Activated CD8-positive, alpha-beta memory T cell treated with anti-CD3 and anti-CD28 coated beads, Interleukin-2, amount 50 U/mL, for 1 hour (primary cell): ENCODE results near the gene ETV5.

Experiments used
- DNase-seq: peaks from one replicate; pipeline ENCODE4 v3.0.0-alpha.2; 2020; ENCODE audit errors: extremely low read depth

ETV5 gene

DNA sequence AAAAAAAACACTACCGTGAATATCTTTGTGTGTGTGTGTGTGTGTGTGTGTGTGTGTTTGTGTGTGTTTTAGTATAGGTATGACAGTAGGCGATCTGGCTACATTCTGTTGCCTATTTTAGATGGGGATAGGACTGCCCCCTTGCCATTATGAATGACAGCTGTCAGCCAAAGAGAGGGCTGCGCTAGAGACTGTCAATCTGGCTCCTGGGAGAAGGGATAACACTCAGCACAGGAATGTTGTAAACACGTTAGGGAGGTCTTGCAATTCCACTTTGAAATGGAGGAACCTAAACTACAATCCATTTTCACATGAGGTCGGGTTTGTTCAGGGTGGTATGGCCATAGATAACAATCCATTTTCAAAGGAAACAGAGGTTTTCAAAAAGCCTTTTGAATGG, 14.1 kb upstream of the ETV5 start:
- no peak for DNase-seq

DNA sequence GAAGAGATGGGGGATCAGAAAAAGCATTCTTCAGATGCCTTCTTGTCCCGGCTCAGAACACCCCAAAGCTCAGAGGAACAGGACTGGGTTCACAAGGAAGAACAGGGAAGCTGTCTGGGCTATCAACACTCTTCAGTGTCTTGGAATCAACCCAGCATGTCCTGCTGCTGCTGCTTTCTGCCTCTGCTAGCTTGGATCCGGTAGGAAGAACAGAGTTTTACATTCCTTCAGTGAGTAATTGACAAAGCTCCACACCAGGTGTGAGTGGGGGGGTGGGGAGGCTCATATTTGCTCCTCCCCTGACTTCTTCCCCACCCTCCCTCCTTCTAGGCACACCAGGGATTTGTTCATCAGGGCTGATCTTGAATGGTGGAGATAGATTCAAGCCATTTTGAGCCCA, 13.1 kb upstream of the ETV5 start:
- no peak for DNase-seq

GRCh38 chr3:186121278-186121677, 12.4 kb upstream of the ETV5 start:
- DNase-seq, result no peak

DNA sequence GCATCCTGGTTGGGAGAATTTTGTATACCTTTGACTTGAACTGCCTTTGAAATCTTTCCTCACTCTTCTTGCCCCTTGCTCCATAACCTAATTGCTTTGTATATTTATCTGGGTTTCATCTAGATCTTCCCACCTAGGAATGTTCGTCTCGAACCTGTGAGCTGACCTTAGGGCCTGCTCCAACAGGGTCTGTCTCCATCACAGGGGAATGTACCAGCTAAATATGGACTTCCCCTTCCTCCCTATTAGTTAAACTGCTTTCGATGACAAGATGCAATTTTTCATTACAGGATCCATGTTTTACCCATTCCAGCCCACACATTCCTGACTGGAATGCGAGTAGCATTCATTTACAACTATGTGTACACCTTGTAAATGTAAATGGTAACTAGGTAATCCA, 10.6 kb upstream of the ETV5 start:
- DNase-seq, result no peak

GRCh38 chr3:186118692-186119091, 9.8 kb upstream of the ETV5 start:
- DNase-seq, result no peak

GRCh38 chr3:186117521-186118134, 8.7 kb upstream of the ETV5 start:
- DNase-seq, result no peak

GRCh38 chr3:186115239-186115996, 6.5 kb upstream of the ETV5 start:
- DNase-seq, result no peak

DNA sequence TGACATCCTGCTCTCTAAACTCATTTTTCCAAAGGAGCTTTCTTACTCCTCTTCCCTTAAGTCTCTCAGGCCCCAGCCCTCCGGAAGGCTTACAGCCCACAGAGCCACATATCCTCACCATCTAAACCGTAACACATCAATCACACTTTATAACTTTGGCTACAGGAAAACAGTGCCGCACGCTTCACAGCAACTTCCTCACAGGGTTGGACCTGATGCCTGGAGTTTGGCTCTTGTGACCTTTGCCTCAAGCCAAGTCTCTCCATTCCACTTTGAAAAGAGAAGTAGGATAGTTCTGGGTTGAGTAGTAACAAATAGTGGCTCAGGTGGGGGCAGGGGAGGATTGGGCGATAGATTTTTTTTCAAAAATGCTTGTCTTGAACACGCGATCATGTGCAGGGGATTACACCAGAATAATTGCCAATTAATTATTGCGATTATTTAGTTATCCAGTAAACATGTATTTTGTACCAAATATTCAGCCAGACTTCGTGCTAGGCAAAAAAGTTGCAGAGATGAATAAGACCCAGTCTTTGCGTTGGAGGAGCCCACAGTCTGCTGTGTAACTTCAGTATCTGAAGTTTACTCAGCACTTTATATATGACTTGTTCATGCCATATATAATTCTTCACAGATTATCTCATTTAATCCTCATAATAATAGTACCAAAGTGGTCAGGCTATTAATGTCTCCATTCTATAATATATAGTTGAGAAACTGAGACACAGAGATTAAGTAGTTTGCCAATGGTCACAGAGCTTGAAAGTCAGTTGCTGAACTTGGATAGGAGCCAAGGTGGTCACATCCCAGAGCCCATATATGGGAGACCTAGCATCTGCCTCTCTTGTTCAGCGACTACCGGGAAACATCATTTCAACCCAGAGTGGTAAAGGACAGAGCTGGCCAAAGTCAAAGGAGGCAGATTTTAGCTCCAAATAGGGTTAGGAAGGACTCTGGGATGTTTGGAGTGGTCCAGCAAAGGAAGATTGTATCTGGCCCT, 2.4 kb upstream of the ETV5 start:
- no peak for DNase-seq

DNA sequence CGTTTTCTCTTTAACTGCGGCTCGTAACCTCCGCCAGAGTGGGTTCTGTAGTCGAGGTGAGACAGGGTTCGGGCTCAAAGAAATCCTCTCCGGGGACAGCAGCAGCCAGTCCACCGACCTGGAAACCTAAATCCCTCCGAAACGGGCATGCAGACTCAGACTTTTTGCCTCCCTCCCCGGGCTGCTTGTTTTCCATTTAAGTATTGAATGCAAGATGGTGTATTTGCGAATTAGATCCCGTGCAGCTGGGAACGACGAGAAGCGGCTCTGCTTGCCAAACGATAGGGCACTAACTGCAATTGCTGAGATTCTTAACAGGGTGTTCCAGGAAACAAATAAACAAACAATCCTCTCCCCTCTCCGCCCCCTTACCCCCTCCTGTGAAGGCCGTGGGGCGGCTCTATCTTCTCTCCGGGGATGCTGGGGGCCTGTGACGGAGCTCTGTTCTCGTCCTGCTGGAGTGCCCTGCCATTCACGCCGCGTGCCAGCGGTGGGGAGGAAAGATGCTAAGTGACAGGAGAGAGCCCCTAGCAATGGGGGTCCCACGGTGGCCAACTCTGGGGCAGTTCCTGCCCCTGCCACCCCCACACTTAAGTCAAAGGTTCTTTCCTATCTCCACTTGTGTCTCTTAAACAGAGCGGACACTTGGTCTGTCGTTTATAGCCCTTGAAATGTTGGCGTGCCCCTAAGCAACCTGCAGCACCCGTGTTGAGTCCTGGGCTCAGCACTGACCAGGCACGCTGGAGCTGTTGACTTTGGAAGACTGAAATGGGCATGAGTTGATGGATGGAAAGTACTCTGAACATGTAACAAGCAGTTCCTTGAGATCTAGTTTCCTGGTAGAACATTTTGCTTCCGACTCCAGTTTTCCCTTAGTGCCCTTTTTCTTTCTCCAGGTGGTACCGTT, 1.3 kb upstream of the ETV5 start:
- DNase-seq, result no peak

DNA sequence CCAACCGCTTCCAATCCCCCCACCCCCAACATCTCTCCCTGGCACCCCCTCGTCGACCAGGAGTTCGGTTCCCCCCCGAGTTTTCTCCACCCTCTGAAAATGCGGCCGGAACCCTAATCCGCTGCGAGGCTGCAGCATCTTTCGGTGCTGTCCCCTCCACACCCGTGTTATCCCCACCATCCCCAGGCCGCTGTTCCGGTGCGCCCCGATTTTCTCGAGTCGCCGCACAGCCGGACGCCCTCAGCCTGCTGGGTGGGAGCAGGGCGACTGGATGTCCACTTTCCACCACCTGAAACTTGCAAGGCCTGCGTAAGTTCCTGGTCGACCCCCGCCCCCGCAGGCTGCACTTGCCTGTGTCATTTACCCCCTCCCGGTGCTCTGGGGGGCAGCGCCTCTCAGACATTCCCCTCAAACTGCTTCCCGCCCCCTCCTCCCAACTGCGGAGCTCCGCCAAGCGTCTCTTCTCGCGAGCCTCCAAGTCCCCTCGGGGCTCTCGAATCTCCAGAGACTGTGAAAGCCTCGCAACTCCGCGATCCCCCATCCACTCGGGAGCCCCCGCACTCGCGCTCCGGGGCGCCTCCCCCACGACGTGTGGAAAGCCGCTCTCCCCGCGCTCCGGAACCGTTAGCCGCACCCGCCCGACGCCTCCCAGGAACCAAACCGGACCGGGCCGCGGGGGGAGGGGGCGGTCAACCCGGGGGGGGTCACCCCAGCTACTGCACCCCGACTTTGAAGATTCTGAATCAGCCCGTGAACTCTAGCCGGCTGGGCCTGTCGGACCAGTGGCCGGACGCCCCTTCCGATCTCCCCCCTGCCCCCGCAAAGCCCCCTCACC, 566 bp downstream of the ETV5 start:
- no peak for DNase-seq

- no peak for DNase-seq
These were observed 1.4 kb downstream of the ETV5 start for GRCh38 chr3:186107215-186108105.

DNA sequence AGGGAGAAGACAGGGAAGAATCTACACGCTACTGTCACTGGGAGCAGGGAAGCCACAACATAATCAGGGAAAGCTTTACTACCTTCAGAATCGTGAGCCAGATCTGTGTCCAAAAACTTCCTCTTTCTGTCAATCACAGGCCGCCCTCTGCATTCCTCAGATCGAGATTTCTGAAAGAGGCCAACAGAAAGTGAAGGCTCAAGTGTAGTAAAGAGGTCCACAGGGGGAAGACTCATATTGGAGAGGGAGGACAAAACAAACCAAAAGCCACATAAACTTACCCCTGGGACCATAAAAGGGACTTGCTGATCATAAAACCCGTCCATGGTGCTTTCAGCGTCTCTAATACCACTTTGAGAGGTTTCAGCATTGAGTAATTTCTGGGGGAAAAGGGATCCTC, 3.3 kb downstream of the ETV5 start:
- no peak for DNase-seq

DNA sequence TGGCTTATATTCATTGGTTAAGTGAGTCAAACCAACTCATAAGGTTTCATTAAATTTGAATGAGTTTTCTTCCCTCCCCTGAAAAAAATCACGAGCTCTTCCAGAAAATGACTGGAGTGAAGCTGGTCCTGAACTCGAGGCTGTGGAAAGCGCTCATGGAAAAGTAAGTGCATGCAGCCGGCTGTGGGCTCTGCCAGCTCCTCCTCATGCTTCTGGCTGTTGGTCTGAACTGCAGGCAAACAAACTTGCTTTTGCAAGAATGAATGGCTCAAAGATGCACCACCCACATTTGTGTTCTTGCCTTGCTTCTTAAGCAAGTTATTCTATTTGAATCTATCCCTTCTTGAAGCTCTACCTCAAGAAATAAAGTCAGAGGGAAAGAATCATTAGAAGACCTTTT, 6.2 kb downstream of the ETV5 start:
- DNase-seq, result no peak

DNA sequence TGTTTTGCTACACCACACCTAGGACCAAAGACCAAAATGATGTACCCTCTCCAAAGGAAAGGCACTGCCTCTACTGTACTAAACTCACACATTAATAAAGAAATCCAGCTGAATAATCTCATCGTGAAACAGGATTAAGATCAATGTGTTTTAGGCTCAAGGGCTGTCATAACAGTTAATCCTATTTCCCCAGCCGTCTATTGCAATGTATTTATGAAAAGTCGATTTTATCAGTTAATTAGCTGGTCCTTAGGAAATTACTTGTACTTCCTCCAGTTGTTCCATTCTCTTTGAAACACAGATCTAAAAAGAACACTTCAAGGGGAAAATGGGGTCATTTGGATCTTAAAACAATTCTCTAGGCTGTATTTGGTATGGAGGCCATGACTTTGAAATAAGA, 8.5 kb downstream of the ETV5 start:
- DNase-seq, result no peak

GRCh38 chr3:186099178-186099577, 9.7 kb downstream of the ETV5 start:
- DNase-seq, result no peak

GRCh38 chr3:186098740-186099139, 10.1 kb downstream of the ETV5 start:
- DNase-seq, result no peak

DNA sequence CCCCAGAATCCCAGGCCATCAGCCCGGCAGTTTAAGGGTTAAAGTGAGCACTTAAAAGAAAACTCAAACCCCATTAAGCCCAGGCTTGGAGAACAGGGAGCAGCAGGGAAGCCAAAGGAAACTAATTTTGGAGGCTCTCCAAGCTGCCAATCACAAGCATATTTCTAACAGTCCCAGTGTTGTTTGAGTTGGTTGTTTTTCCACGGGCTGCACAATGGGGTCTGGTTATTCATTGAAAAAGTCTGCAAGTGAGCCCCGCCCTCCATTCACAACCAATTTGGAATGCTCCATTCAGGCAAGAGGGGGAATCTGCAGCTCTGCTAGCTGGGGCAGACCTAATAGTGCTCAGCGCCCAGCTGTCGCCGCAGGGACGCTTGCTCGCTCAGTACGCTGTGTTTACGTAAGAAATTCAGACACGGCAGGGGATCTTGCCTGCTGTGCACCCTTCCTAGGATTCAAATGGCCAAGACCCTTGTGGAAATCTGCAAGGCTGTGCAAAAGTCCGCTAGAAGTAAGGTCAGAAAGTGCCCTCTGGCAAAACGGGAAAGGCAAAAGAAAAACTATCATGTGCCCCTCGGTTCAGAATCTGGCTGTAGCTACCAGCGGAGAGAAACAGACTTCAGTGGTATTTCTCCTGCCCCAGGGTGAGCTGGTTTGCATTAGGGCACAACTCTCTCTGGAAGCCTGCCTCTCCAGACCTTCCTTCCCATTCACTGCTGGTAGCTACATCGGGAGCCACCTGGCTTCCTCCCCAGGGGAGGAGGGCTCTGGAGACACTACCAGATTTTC, 11.0 kb downstream of the ETV5 start:
- no peak for DNase-seq

DNA sequence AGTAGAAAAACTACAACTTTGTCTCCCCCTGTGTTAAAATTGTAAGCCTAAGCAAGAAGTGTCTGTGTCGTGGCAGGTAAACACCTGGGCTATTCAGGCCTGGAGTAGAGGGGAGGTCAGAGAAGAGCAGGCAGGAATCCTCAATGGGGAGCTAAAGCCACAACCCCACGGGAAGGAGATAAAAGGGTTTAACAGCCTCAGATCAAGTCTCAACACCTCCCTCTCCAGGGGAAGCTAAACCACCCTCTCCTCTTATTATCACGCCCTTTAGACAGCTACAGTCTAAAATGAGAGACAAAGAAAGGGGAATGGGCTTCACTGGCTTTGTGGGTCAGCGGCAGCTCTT, 11.6 kb downstream of the ETV5 start:
- no peak for DNase-seq

- no peak for DNase-seq
These were observed 12.6 kb downstream of the ETV5 start for GRCh38 chr3:186096290-186096689.
